ENCODE data around the gene TEKT2. TPM values are rescaled to one million over a fixed set of nuclear protein-coding genes. Genes with fewer than 3 reads are reported as not detected.

TEKT2 gene
- polyA plus RNA-seq, 2 of the 4 experiments (the other 2 are of a cell fraction), result 0.08 TPM; not detected in 1

- no peaks in the 10 kb centered on the region for H3K9me3 ChIP-seq
- no peak for DNase-seq (ENCODE audit: low read depth in 1 of 2, low spot score in 1 of 2)
- no peak for ATAC-seq
- H3K4me3 ChIP-seq, result no peak overlapping the region
- WGBS (ENCODE audit: missing lambda C conversion rate), result 54% methylated on average over 2 of the region's 2 CpGs
- TF ChIP-seq HES2 (IDR thresholded peaks at IDR 0.05) (no peak), MAFK (IDR thresholded peaks at IDR 0.05; ENCODE audit: partially characterized antibody) (peak; percentile 60)
- no peak overlapping the region for H3K27ac ChIP-seq
- POLR2A ChIA-PET, result no interaction called here
- H3K4me2 ChIP-seq, result no peak overlapping the region
- CTCF ChIA-PET, result interaction anchor here (0.6 kb wide), 1 partner anchor 813 kb away, joined by 3 read pairs; no protein-coding TSS in a partner anchor
- H3K4me1 ChIP-seq, result no peaks in the 10 kb centered on the region
- FAIRE-seq, result no peak
Observed at GRCh38 chr1:36040238-36040637, 43.7 kb upstream of the TEKT2 start.

GRCh38 chr1:36051821-36052220 is 32.1 kb upstream of the TEKT2 start:
- DNase-seq (ENCODE audit: low read depth in 1 of 2, low spot score in 1 of 2), result no peak
- Histone ChIP-seq H3K4me2 (no peak overlapping the region), H3K27ac (no peak overlapping the region), H3K4me3 (no peak overlapping the region), H3K4me1 (no peaks in the 10 kb centered on the region), H3K9me3 (no peaks in the 10 kb centered on the region)
- ATAC-seq, result no peak
- ChIA-PET CTCF (no interaction called here), POLR2A (no interaction called here)
- no peak for FAIRE-seq
- no peak for TF ChIP-seq SREBF2 (IDR thresholded peaks at IDR 0.05)
- no peak for TF ChIP-seq CBX2 (IDR thresholded peaks at IDR 0.05; ENCODE audit: borderline replicate concordance, low read depth)
- no peak for TF ChIP-seq EP300 (IDR thresholded peaks at IDR 0.05)
- no peak for TF ChIP-seq NFE2L2 (conservative IDR thresholded peaks at IDR 0.05; ENCODE audit: low read length)
- TF ChIP-seq MYC (IDR thresholded peaks at IDR 0.05; ENCODE audit: borderline replicate concordance, low read length), result no peak
- no peak for TF ChIP-seq EHF (CRISPR knock-in tag; IDR thresholded peaks at IDR 0.05)
- no peak for TF ChIP-seq RCOR1 (IDR thresholded peaks at IDR 0.05; ENCODE audit: low read depth, low read length)
- no peak for TF ChIP-seq FOXS1 (CRISPR knock-in tag; IDR thresholded peaks at IDR 0.05)
- TF ChIP-seq RFX5 (IDR thresholded peaks at IDR 0.05), result no peak
- no peak for TF ChIP-seq POLR2A (IDR thresholded peaks at IDR 0.05; ENCODE audit: low read length)
- TF ChIP-seq HOXA7 (CRISPR knock-in tag; IDR thresholded peaks at IDR 0.05), result no peak
- no peak for TF ChIP-seq MAX (IDR thresholded peaks at IDR 0.05)
- TF ChIP-seq E2F6 (IDR thresholded peaks at IDR 0.05; ENCODE audit: borderline replicate concordance, low read depth), result no peak
- no peak for TF ChIP-seq HEYL (CRISPR knock-in tag; IDR thresholded peaks at IDR 0.05)
- no peak for TF ChIP-seq KDM1A (IDR thresholded peaks at IDR 0.05; ENCODE audit: low read depth)
- TF ChIP-seq MAZ (IDR thresholded peaks at IDR 0.05; ENCODE audit: borderline replicate concordance, low read depth, low read length), result no peak
- TF ChIP-seq BCL3 (IDR thresholded peaks at IDR 0.05), result no peak
- TF ChIP-seq CBX8 (IDR thresholded peaks at IDR 0.05), result no peak
- TF ChIP-seq JUN (IDR thresholded peaks at IDR 0.05), result no peak

GRCh38 chr1:36053978-36054377 is 29.9 kb upstream of the TEKT2 start:
- TF ChIP-seq HOXB13 (CRISPR knock-in tag; IDR thresholded peaks at IDR 0.05; ENCODE audit: low read depth) (no peak), EP300 (IDR thresholded peaks at IDR 0.05) (no peak), MAFK (IDR thresholded peaks at IDR 0.05; ENCODE audit: partially characterized antibody) (peak; percentile 61)
- ChIA-PET CTCF (interaction anchor here (0.8 to 1.7 kb wide), 2 partner anchors 9 to 21 kb away, joined by 3 read pairs; no protein-coding TSS in a partner anchor), POLR2A (no interaction called here)
- H3K4me2 ChIP-seq, result no peak overlapping the region
- no peak overlapping the region for H3K4me3 ChIP-seq
- no peak overlapping the region for H3K27ac ChIP-seq
- ATAC-seq, result no peak
- no peak for DNase-seq (ENCODE audit: low read depth in 1 of 2, low spot score in 1 of 2)
- no peak for FAIRE-seq
- no peaks in the 10 kb centered on the region for H3K9me3 ChIP-seq
- no peaks in the 10 kb centered on the region for H3K4me1 ChIP-seq

GRCh38 chr1:36055706-36056105 is 28.2 kb upstream of the TEKT2 start:
- Histone ChIP-seq H3K27ac (no peak overlapping the region), H3K4me2 (no peak overlapping the region), H3K4me3 (no peak overlapping the region), H3K9me3 (no peaks in the 10 kb centered on the region), H3K4me1 (no peaks in the 10 kb centered on the region)
- DNase-seq (ENCODE audit: low read depth in 1 of 2, low spot score in 1 of 2) (no peak), ATAC-seq (no peak), FAIRE-seq (no peak)
- ChIA-PET CTCF (no interaction called here), POLR2A (no interaction called here)
- 92% methylated on average over 5 of the region's 5 CpGs for whole genome bisulfite sequencing (ENCODE audit: missing lambda C conversion rate)
- TF ChIP-seq FOSB (CRISPR knock-in tag; IDR thresholded peaks at IDR 0.05), result no peak
- no peak for TF ChIP-seq BCL3 (IDR thresholded peaks at IDR 0.05)
- TF ChIP-seq ESRRA (IDR thresholded peaks at IDR 0.05; ENCODE audit: borderline replicate concordance, low read length), result no peak
- no peak for TF ChIP-seq USF2 (IDR thresholded peaks at IDR 0.05)
- TF ChIP-seq CEBPB (IDR thresholded peaks at IDR 0.05), result no peak
- no peak for TF ChIP-seq KDM1A (IDR thresholded peaks at IDR 0.05; ENCODE audit: low read depth)
- TF ChIP-seq CHD4 (IDR thresholded peaks at IDR 0.05; ENCODE audit: borderline replicate concordance), result no peak
- no peak for TF ChIP-seq RCOR1 (IDR thresholded peaks at IDR 0.05; ENCODE audit: low read depth, low read length)
- TF ChIP-seq PHF8 (IDR thresholded peaks at IDR 0.05; ENCODE audit: borderline replicate concordance, low read depth), result no peak
